HEK293 (cell line): Measurements from ENCODE around the gene S100P.

Experiments
- CTCF ChIA-PET: fragments of 350-600 bp; formaldehyde crosslinking; extraction: SDS; loops from one replicate; lab custom pipeline; 2021; ENCODE audit warnings: antibody characterized with exemption; lab: Yijun Ruan, JAX
- POLR2A ChIA-PET: fragments of 300-600 bp; formaldehyde crosslinking; extraction: SDS; loops from one replicate; lab custom pipeline; 2020; ENCODE audit warnings: antibody characterized with exemption, inconsistent platforms; lab: Yijun Ruan, JAX
- H3K27ac ChIP-seq: fragments of 200-500 bp; sonication (Bioruptor generic); 2 replicates; pipeline ENCODE4 v1.5.1; 2014; ENCODE audit warnings: low read depth, low read length, control low read depth, inconsistent platforms; ENCODE audit errors: extremely low read depth
- H3K36me3 ChIP-seq, 2 experiments: fragments of 200-500 bp in 1 of 2; sonication (Bioruptor generic) in 1 of 2; 1 replicate in 1 of 2; 2 replicates in 1 of 2; pipeline ENCODE4 v1.5.1; 2014 to 2017; ENCODE audit warnings: inconsistent platforms in 2 of 2, low read length in 2 of 2; ENCODE audit not compliant: control insufficient read depth in 2 of 2, insufficient read depth in 1 of 2
- H3K4me1 ChIP-seq: fragments of 200-500 bp; sonication (Bioruptor generic); 2 replicates; pipeline ENCODE4 v1.5.1; 2014; ENCODE audit warnings: mild to moderate bottlenecking, low read length, inconsistent platforms; ENCODE audit not compliant: control insufficient read depth, insufficient read depth
- H3K4me3 ChIP-seq: 2 replicates; pipeline ENCODE4 v1.5.1; 2011; ENCODE audit warnings: low read depth, mild to moderate bottlenecking, control low read depth, low read length, moderate library complexity
- H3K9me3 ChIP-seq: fragments of 200-500 bp; sonication (Bioruptor generic); 2 replicates; pipeline ENCODE4 v1.5.1; 2014; ENCODE audit warnings: low read depth, low read length, inconsistent platforms; ENCODE audit not compliant: control insufficient read depth, insufficient read depth
- KLF16 ChIP-seq: fragments of 450-650 bp; formaldehyde crosslinking; IDR thresholded peaks from 2 replicates; pipeline ENCODE4 v1.5.1; 2017; ENCODE audit warnings: missing biosample characterization, missing genetic modification characterization
- OSR2 ChIP-seq: fragments of 450-650 bp; formaldehyde crosslinking; IDR thresholded peaks from 2 replicates; pipeline ENCODE4 v1.5.1; 2016; ENCODE audit warnings: missing biosample characterization, missing genetic modification characterization
- SALL2 ChIP-seq: fragments of 450-650 bp; formaldehyde crosslinking; IDR thresholded peaks from 2 replicates; pipeline ENCODE4 v1.5.0; 2017; ENCODE audit warnings: missing biosample characterization, mild to moderate bottlenecking, missing genetic modification characterization, borderline replicate concordance
- SCRT2 ChIP-seq: fragments of 450-650 bp; formaldehyde crosslinking; IDR thresholded peaks from 2 replicates; pipeline ENCODE4 v1.5.1; 2016; ENCODE audit warnings: missing biosample characterization, missing genetic modification characterization
- ZBTB21 ChIP-seq: fragments of 450-650 bp; formaldehyde crosslinking; IDR thresholded peaks from 2 replicates; pipeline ENCODE4 v1.5.1; 2017; ENCODE audit warnings: missing biosample characterization, missing genetic modification characterization
- ZNF132 ChIP-seq: fragments of 450-650 bp; formaldehyde crosslinking; IDR thresholded peaks from 2 replicates; pipeline ENCODE4 v1.5.1; 2017; ENCODE audit warnings: missing biosample characterization, missing genetic modification characterization, borderline replicate concordance
- ZNF211 ChIP-seq: fragments of 450-650 bp; formaldehyde crosslinking; IDR thresholded peaks from 2 replicates; pipeline ENCODE4 v1.5.1; 2016; ENCODE audit warnings: low read depth, missing biosample characterization, missing genetic modification characterization
- ZNF214 ChIP-seq: fragments of 450-650 bp; formaldehyde crosslinking; IDR thresholded peaks from 2 replicates; pipeline ENCODE4 v1.5.1; 2017; ENCODE audit warnings: missing biosample characterization, mild to moderate bottlenecking, missing genetic modification characterization, borderline replicate concordance
- ZNF266 ChIP-seq: fragments of 450-650 bp; formaldehyde crosslinking; IDR thresholded peaks from 2 replicates; pipeline ENCODE4 v1.5.1; 2016; ENCODE audit warnings: missing biosample characterization, missing genetic modification characterization, low read depth
- ZNF404 ChIP-seq: fragments of 450-650 bp; formaldehyde crosslinking; IDR thresholded peaks from 2 replicates; pipeline ENCODE4 v1.5.1; 2017; ENCODE audit warnings: missing biosample characterization, missing genetic modification characterization
- ZNF530 ChIP-seq: fragments of 450-650 bp; formaldehyde crosslinking; IDR thresholded peaks from 2 replicates; pipeline ENCODE4 v1.5.1; 2016; ENCODE audit warnings: low read depth, missing biosample characterization, missing genetic modification characterization
- ZNF76 ChIP-seq: fragments of 450-650 bp; formaldehyde crosslinking; IDR thresholded peaks from 2 replicates; pipeline ENCODE4; 2016; ENCODE audit warnings: low read depth, missing biosample characterization, missing genetic modification characterization, borderline replicate concordance
- ZNF791 ChIP-seq: fragments of 450-650 bp; formaldehyde crosslinking; IDR thresholded peaks from 2 replicates; pipeline ENCODE4 v1.5.1; 2016; ENCODE audit warnings: missing biosample characterization, missing genetic modification characterization
- ZNF792 ChIP-seq: fragments of 450-650 bp; formaldehyde crosslinking; IDR thresholded peaks from 2 replicates; pipeline ENCODE4 v1.5.1; 2016; ENCODE audit warnings: missing biosample characterization, missing genetic modification characterization
- TF ChIP-seq, protein P1 (sequence below): fragments of 450-650 bp; formaldehyde crosslinking; IDR thresholded peaks from 2 replicates; pipeline ENCODE4 v1.5.1; 2017; ENCODE audit warnings: missing biosample characterization, missing genetic modification characterization
- TF ChIP-seq, protein P2 (sequence below): fragments of 450-650 bp; formaldehyde crosslinking; IDR thresholded peaks from 2 replicates; pipeline ENCODE4 v1.5.0; 2017; ENCODE audit warnings: missing biosample characterization, missing genetic modification characterization, borderline replicate concordance

S100P gene

DNA sequence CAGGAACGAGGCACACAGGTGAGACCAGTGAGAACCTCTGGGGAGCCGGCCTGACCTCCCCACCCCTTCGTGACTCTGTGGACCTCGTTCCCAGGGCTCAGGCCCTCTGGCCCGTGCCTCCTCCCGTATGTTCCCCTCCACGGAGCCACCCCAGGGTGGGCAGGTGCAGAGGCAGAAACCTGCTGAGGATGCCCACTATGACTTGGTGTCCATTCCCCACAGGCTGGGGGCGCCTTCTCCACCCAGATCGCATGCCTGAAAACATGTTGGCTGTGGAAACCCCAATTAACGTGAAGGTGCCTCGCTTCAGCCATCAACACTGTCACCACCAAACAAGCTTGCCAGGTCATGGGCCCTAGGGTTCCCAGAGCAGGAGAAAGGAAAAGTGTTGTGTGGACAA is 49.3 kb downstream of the S100P start:
- ChIA-PET CTCF (interaction anchor here (0.7 kb wide), 1 partner anchor 299 kb away, joined by 5 read pairs; no protein-coding TSS in a partner anchor), POLR2A (no interaction called here)
- TF ChIP-seq OSR2 (tag by site-specific recombination) (no peak), ZNF266 (tag by site-specific recombination) (no peak), ZNF132 (no peak), ZNF211 (tag by site-specific recombination) (no peak), ZNF76 (tag by site-specific recombination) (no peak), ZNF791 (tag by site-specific recombination) (no peak), ZNF214 (no peak), KLF16 (no peak), ZNF404 (no peak), ZNF792 (tag by site-specific recombination) (no peak), SCRT2 (tag by site-specific recombination) (no peak), ZNF530 (tag by site-specific recombination) (no peak), SALL2 (tag by site-specific recombination) (no peak), ZBTB21 (tag by site-specific recombination) (no peak)
- TF ChIP-seq, protein P1, sequence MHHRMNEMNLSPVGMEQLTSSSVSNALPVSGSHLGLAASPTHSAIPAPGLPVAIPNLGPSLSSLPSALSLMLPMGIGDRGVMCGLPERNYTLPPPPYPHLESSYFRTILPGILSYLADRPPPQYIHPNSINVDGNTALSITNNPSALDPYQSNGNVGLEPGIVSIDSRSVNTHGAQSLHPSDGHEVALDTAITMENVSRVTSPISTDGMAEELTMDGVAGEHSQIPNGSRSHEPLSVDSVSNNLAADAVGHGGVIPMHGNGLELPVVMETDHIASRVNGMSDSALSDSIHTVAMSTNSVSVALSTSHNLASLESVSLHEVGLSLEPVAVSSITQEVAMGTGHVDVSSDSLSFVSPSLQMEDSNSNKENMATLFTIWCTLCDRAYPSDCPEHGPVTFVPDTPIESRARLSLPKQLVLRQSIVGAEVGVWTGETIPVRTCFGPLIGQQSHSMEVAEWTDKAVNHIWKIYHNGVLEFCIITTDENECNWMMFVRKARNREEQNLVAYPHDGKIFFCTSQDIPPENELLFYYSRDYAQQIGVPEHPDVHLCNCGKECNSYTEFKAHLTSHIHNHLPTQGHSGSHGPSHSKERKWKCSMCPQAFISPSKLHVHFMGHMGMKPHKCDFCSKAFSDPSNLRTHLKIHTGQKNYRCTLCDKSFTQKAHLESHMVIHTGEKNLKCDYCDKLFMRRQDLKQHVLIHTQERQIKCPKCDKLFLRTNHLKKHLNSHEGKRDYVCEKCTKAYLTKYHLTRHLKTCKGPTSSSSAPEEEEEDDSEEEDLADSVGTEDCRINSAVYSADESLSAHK, result no peak
- TF ChIP-seq, protein P2, sequence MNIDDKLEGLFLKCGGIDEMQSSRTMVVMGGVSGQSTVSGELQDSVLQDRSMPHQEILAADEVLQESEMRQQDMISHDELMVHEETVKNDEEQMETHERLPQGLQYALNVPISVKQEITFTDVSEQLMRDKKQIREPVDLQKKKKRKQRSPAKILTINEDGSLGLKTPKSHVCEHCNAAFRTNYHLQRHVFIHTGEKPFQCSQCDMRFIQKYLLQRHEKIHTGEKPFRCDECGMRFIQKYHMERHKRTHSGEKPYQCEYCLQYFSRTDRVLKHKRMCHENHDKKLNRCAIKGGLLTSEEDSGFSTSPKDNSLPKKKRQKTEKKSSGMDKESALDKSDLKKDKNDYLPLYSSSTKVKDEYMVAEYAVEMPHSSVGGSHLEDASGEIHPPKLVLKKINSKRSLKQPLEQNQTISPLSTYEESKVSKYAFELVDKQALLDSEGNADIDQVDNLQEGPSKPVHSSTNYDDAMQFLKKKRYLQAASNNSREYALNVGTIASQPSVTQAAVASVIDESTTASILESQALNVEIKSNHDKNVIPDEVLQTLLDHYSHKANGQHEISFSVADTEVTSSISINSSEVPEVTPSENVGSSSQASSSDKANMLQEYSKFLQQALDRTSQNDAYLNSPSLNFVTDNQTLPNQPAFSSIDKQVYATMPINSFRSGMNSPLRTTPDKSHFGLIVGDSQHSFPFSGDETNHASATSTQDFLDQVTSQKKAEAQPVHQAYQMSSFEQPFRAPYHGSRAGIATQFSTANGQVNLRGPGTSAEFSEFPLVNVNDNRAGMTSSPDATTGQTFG (tag by site-specific recombination), result no peak
- TF ChIP-seq, all 188 proteins: peak for 0
- no peaks in the 10 kb centered on the region for H3K4me1 ChIP-seq
- no peaks in the 10 kb centered on the region for H3K36me3 ChIP-seq
- H3K4me3 ChIP-seq, result no peak overlapping the region
- no peaks in the 10 kb centered on the region for H3K9me3 ChIP-seq
- H3K27ac ChIP-seq, result no peak overlapping the region
